Neural cell (in vitro differentiated cells): Measurements from ENCODE around the gene DENND2A. TPM values are rescaled to one million over a fixed set of nuclear protein-coding genes. Genes with fewer than 3 reads are reported as not detected.

ENCODE experiments used
- H2AFZ ChIP-seq: fragments of 200-600, 300-800 bp; sonication (generic), shearing (Covaris generic); 2 replicates; pipeline ENCODE4 v1.6.0; 2014; ENCODE audit warnings: low read depth, mild to moderate bottlenecking, antibody characterized with exemption, low read length, moderate library complexity
- H3F3A ChIP-seq: fragments of 200-600 bp; shearing (Covaris generic); 2 replicates; pipeline ENCODE4 v1.6.1; 2016; ENCODE audit warnings: mild to moderate bottlenecking, moderate library complexity, mixed read lengths, antibody characterized with exemption, low read length; ENCODE audit not compliant: insufficient read depth, poor library complexity, severe bottlenecking
- H3K27ac ChIP-seq: fragments of 200-600, 300-800 bp; sonication (generic), shearing (Covaris generic); 2 replicates; pipeline ENCODE4 v1.5.1; 2014; ENCODE audit warnings: mild to moderate bottlenecking, low read length, moderate library complexity
- H3K27me3 ChIP-seq: fragments of 300-800, 200-600 bp; sonication (generic), shearing (Covaris generic); 2 replicates; pipeline ENCODE4 v1.6.0; 2014; ENCODE audit warnings: mild to moderate bottlenecking, low read depth, low read length, moderate library complexity; ENCODE audit not compliant: insufficient read depth
- H3K36me3 ChIP-seq: fragments of 300-800, 200-600 bp; sonication (generic), shearing (Covaris generic); 2 replicates; pipeline ENCODE4 v1.5.1; 2014; ENCODE audit warnings: mild to moderate bottlenecking, antibody characterized with exemption, low read length, moderate library complexity; ENCODE audit not compliant: insufficient read depth
- H3K4me2 ChIP-seq: fragments of 300-800, 200-600 bp; sonication (generic), shearing (Covaris generic); 2 replicates; pipeline ENCODE4 v1.6.0; 2014; ENCODE audit warnings: mild to moderate bottlenecking, low read length
- H3K4me3 ChIP-seq: fragments of 300-800, 200-600 bp; sonication (generic), shearing (Covaris generic); 2 replicates; pipeline ENCODE4 v1.5.1; 2014; ENCODE audit warnings: mild to moderate bottlenecking, low read length, moderate library complexity
- H3K79me2 ChIP-seq: fragments of 200-600 bp; shearing (Covaris generic); replicated peaks from 2 replicates; pipeline ENCODE4 v1.6.0; 2014; ENCODE audit warnings: mild to moderate bottlenecking, low read length, moderate library complexity; ENCODE audit not compliant: insufficient read depth
- H3K9ac ChIP-seq: fragments of 300-800, 200-600 bp; sonication (generic), shearing (Covaris generic); 2 replicates; pipeline ENCODE4 v1.6.1; 2016; ENCODE audit warnings: mild to moderate bottlenecking, low read length, mixed read lengths
- H3K9me2 ChIP-seq: fragments of 200-600 bp; shearing (Covaris generic); 2 replicates; pipeline ENCODE4 v1.6.1; 2016; ENCODE audit warnings: mild to moderate bottlenecking, low read length, mixed read lengths; ENCODE audit not compliant: insufficient read depth
- H3K9me3 ChIP-seq: fragments of 200-600, 300-800 bp; sonication (generic), shearing (Covaris generic); 2 replicates; pipeline ENCODE4 v1.6.1; 2016; ENCODE audit warnings: mild to moderate bottlenecking, mixed run types, low read length, moderate library complexity, mixed read lengths
- H4K20me1 ChIP-seq: fragments of 200-600 bp; shearing (Covaris generic); 2 replicates; pipeline ENCODE4 v1.6.1; 2016; ENCODE audit warnings: mild to moderate bottlenecking, mixed run types; ENCODE audit not compliant: insufficient read depth
- CTCF ChIP-seq: fragments of 450-650 bp; IDR thresholded peaks from 2 replicates; pipeline ENCODE4 v1.5.1; 2014; ENCODE audit warnings: antibody characterized with exemption, mild to moderate bottlenecking, moderate library complexity; ENCODE audit not compliant: poor library complexity, severe bottlenecking
- EP300 ChIP-seq: fragments of 450-650 bp; conservative IDR thresholded peaks from 2 replicates; pipeline ENCODE4 v1.6.1; 2014; ENCODE audit warnings: antibody characterized with exemption, mild to moderate bottlenecking, moderate library complexity; ENCODE audit not compliant: poor library complexity, severe bottlenecking
- EZH2 ChIP-seq: fragments of 200-600, 300-800 bp; shearing (Covaris generic), sonication (generic); IDR thresholded peaks from 2 replicates; pipeline ENCODE4 v1.6.1; 2014; ENCODE audit warnings: antibody characterized with exemption, low read length, borderline replicate concordance, mild to moderate bottlenecking; ENCODE audit not compliant: insufficient read depth, poor library complexity, severe bottlenecking
- MXI1 ChIP-seq: fragments of 450-650 bp; conservative IDR thresholded peaks from 2 replicates; pipeline ENCODE4 v1.6.1; 2014; ENCODE audit warnings: antibody characterized with exemption, mild to moderate bottlenecking; ENCODE audit not compliant: poor library complexity, severe bottlenecking
- RAD21 ChIP-seq: fragments of 450-650 bp; conservative IDR thresholded peaks from 2 replicates; pipeline ENCODE4 v1.6.1; 2014; ENCODE audit warnings: antibody characterized with exemption, mild to moderate bottlenecking, moderate library complexity
- SMC3 ChIP-seq: fragments of 450-650 bp; conservative IDR thresholded peaks from 2 replicates; pipeline ENCODE4 v1.6.1; 2014; ENCODE audit warnings: antibody characterized with exemption, mild to moderate bottlenecking, moderate library complexity; ENCODE audit not compliant: poor library complexity
- TAF1 ChIP-seq: IDR thresholded peaks from 2 replicates; pipeline ENCODE4 v1.6.1; 2012; ENCODE audit warnings: low read depth
- polyA plus RNA-seq: library from polyadenylated mRNA; depleted of rRNA; stranded (reverse); fragments of >200 nt; gene quantifications from 2 replicates; pipeline ENCODE4 v1.2.3, GENCODE V29; 2014
- TF ChIP-seq, protein P1 (sequence below): IDR thresholded peaks from 2 replicates; pipeline ENCODE4 v1.6.1; 2012; ENCODE audit warnings: borderline replicate concordance

The DENND2A gene
- polyA plus RNA-seq, 1 donor from 2014 or later: 21.7 TPM

DNA sequence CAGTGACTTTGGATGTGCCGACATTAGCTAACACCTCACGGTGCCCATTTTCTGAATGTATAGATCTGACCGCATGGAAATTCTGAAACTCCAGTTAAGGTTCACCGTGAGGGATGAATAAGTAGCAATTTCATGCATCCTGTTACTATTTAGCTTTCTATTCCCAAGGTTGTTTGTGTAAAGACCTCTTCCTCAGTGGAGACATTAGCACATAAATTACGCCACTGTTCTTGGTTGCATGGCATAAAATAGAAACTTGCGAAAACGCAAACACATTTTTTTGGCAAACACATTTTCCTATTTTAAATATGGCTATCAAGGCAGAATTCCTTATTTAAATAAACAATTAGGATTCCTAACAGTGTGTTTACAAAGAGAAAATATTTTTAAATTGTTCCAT, 36.5 kb downstream of the DENND2A start:
- Histone ChIP-seq H3K4me3 (no peak overlapping the region), H3K4me2 (no peak overlapping the region), H3K79me2 (no peaks in the 10 kb centered on the region), H3K27me3 (no peaks in the 10 kb centered on the region), H3K27ac (no peak overlapping the region), H4K20me1 (no peaks in the 10 kb centered on the region), H3K9ac (no peak overlapping the region), H3K9me2 (no peaks in the 10 kb centered on the region), H2AFZ (no peak overlapping the region), H3K36me3 (no peaks in the 10 kb centered on the region), H3F3A (no peaks in the 10 kb centered on the region), H3K9me3 (no peaks in the 10 kb centered on the region)
- TF ChIP-seq TAF1: no peak
- TF ChIP-seq SMC3: no peak
- TF ChIP-seq, protein P1, sequence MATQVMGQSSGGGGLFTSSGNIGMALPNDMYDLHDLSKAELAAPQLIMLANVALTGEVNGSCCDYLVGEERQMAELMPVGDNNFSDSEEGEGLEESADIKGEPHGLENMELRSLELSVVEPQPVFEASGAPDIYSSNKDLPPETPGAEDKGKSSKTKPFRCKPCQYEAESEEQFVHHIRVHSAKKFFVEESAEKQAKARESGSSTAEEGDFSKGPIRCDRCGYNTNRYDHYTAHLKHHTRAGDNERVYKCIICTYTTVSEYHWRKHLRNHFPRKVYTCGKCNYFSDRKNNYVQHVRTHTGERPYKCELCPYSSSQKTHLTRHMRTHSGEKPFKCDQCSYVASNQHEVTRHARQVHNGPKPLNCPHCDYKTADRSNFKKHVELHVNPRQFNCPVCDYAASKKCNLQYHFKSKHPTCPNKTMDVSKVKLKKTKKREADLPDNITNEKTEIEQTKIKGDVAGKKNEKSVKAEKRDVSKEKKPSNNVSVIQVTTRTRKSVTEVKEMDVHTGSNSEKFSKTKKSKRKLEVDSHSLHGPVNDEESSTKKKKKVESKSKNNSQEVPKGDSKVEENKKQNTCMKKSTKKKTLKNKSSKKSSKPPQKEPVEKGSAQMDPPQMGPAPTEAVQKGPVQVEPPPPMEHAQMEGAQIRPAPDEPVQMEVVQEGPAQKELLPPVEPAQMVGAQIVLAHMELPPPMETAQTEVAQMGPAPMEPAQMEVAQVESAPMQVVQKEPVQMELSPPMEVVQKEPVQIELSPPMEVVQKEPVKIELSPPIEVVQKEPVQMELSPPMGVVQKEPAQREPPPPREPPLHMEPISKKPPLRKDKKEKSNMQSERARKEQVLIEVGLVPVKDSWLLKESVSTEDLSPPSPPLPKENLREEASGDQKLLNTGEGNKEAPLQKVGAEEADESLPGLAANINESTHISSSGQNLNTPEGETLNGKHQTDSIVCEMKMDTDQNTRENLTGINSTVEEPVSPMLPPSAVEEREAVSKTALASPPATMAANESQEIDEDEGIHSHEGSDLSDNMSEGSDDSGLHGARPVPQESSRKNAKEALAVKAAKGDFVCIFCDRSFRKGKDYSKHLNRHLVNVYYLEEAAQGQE: no peak
- no peak for TF ChIP-seq EP300
- no peak for TF ChIP-seq MXI1
- TF ChIP-seq EZH2: no peak

DNA sequence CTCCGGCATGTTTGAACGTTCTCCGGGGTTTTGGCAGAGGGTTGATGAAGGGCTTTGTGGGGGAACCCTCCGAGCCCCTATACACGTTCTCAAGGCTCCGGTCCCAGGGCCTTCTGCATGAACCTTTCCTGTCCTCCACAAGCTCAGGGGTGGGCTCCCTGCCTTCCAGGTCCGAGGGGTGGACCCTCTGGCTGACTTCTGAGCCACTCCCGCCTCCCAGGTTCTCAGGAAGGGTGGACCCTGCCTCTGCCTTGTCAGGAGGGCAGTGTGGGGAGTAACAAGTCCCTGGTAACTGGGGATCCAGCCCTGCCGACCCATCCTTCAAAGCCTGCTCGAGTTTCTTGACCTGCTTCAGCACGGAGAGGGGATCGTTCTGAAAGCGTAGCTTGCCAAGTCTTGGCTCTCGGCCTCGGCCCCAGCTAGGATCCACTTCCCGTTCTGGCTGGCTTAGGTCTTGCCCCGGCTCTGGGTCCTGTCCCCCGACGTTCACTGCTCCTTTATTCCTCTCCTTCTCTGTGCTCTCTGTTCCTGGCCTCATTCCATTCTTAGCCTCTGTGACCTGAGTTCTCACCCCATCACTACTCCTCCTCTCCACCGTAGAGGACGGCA, 38.9 kb downstream of the DENND2A start:
- Histone ChIP-seq H3F3A (no peaks in the 10 kb centered on the region), H3K36me3 (no peaks in the 10 kb centered on the region), H2AFZ (no peak overlapping the region), H3K27ac (no peak overlapping the region), H3K4me3 (no peak overlapping the region), H3K9ac (no peak overlapping the region), H3K4me2 (no peak overlapping the region), H3K9me3 (no peaks in the 10 kb centered on the region), H4K20me1 (no peaks in the 10 kb centered on the region), H3K9me2 (no peaks in the 10 kb centered on the region), H3K27me3 (no peaks in the 10 kb centered on the region), H3K79me2 (no peaks in the 10 kb centered on the region)
- TF ChIP-seq TAF1: no peak
- no peak for TF ChIP-seq RAD21
- no peak for TF ChIP-seq CTCF
- TF ChIP-seq MXI1: no peak
- TF ChIP-seq, protein P1: no peak
- no peak for TF ChIP-seq EZH2
